Measurements from ENCODE around the gene MAGEA4. TPM values are rescaled to one million over a fixed set of nuclear protein-coding genes. Genes with fewer than 3 reads are reported as not detected.

MAGEA4 gene
- total and polyA plus RNA-seq, 12 donors, result not detected

DNA sequence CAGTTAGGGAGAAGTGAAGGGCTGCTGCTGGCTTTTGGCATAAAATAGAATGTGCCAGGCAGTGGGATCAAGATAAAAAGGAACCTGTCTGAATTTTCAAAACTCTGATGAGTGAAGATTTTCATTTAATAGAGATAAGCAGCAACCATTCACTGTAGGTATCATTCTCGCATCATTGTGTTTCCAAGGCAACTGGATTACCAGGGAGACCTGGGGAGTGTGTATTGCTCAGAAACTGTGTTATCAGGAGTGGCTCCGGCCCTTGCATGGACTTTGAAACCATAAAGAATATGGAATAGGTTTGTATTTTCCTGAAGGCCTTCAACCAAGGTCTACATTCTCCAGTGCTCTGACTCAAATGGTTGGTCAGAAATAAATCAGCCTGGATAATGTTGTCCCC lies 23.3 kb upstream of the MAGEA4 start:
- WGBS, 4 donors, result 48 to 64% (median 61%) methylated on average over 2 of the region's 2 CpGs
- Histone ChIP-seq H3K27me3 (no peaks in the 10 kb centered on the region), H3K9me3 (replicated peaks in 1 of 3) (no peaks in the 10 kb centered on the region), H3K27ac (no peak overlapping the region), H3K4me1 (replicated peaks in 1 of 2) (no peaks in the 10 kb centered on the region), H3K36me3 (replicated peaks in 1 of 2) (no peaks in the 10 kb centered on the region), H3K4me3 (no peak overlapping the region)
- intact Hi-C loops (cut with DNase I), result no loop called here
- no peak for TF ChIP-seq POLR2A (IDR thresholded peaks at IDR 0.05)
- TF ChIP-seq, protein P1, sequence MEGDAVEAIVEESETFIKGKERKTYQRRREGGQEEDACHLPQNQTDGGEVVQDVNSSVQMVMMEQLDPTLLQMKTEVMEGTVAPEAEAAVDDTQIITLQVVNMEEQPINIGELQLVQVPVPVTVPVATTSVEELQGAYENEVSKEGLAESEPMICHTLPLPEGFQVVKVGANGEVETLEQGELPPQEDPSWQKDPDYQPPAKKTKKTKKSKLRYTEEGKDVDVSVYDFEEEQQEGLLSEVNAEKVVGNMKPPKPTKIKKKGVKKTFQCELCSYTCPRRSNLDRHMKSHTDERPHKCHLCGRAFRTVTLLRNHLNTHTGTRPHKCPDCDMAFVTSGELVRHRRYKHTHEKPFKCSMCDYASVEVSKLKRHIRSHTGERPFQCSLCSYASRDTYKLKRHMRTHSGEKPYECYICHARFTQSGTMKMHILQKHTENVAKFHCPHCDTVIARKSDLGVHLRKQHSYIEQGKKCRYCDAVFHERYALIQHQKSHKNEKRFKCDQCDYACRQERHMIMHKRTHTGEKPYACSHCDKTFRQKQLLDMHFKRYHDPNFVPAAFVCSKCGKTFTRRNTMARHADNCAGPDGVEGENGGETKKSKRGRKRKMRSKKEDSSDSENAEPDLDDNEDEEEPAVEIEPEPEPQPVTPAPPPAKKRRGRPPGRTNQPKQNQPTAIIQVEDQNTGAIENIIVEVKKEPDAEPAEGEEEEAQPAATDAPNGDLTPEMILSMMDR (IDR thresholded peaks at IDR 0.05), result no peak
- DNase-seq, result no peak

DNA sequence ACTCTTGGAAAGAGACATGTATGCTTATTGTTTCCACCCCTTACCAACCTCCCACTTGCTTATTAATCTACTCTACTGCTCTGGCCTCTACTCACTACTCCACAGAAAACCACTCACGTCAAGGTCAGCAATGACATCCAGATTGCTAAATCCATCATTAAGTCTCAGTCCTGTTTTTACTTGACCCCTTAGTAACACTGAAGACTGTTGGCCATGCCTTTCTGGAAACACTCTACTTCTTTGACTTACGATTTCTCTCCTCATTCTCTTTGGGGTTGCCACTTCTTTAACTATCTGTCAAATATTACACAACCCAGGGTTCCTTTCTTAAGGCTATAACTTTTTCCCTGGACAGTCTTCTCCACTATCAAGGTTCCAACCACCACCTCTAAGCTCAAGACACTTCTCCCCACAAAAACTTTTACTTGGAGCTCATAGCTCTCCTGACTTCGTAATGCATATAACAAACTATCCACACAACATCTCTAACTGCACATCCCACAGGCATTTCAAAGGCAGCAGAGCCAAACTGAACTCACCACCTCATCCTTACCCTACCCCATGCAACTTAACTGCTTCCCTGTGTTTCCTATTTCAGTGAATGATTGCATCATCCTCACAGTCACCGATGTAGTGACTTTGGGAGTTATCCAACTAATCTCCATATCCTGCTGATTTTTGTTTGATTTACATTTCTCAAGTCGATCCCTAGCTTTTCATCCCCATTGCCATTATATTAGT lies 15.8 kb upstream of the MAGEA4 start:
- Histone ChIP-seq H3K9me3 (replicated peaks in 1 of 3) (no peaks in the 10 kb centered on the region), H3K36me3 (replicated peaks in 1 of 2) (no peaks in the 10 kb centered on the region), H3K4me3 (no peak overlapping the region), H3K4me1 (replicated peaks in 1 of 2) (no peaks in the 10 kb centered on the region), H3K27me3 (peaks cover 5% of the 10 kb centered on the region), H3K27ac (no peak overlapping the region)
- no peak for DNase-seq
- TF ChIP-seq, protein P1 (IDR thresholded peaks at IDR 0.05), result no peak
- TF ChIP-seq POLR2A (IDR thresholded peaks at IDR 0.05), result no peak
- WGBS, 4 donors, result 57 to 74% (median 67%) methylated on average over 5 of the region's 5 CpGs
- intact Hi-C loops (cut with DNase I), result no loop called here

DNA sequence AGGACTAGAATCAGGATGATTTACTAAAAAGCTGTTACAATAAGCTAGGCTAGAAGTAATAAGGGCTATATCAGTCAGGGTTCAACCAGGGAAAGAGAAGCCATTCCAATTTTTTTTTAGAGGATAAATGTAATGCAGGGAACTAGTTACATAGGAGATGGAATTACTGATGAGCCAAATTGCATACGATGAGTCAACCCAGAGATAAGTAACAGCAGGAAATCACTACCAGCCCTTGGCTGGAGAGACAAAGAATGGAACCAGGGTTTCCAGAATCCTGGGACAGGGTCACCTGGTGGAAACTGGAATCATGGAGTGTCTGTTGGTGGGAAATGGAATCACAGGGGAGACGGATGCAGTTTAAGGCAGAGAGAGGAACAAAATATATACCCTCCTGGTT lies 13.1 kb upstream of the MAGEA4 start:
- no peaks in the 10 kb centered on the region for H3K36me3 ChIP-seq (replicated peaks in 1 of 2)
- intact Hi-C loops (cut with DNase I), result no loop called here
- DNase-seq, result no peak
- H3K27me3 ChIP-seq, result peaks cover 5% of the 10 kb centered on the region
- H3K27ac ChIP-seq, result no peak overlapping the region
- no peaks in the 10 kb centered on the region for H3K9me3 ChIP-seq (replicated peaks in 1 of 3)
- TF ChIP-seq POLR2A (IDR thresholded peaks at IDR 0.05), result no peak
- TF ChIP-seq, protein P1 (IDR thresholded peaks at IDR 0.05), result no peak
- H3K4me3 ChIP-seq, result no peak overlapping the region
- H3K4me1 ChIP-seq (replicated peaks in 1 of 2), result peaks cover 0 to 4% of the 10 kb centered on the region in 2 donors
- 79 to 87% (median 81%) methylated on average over 2 of the region's 2 CpGs for WGBS, 4 donors

DNA sequence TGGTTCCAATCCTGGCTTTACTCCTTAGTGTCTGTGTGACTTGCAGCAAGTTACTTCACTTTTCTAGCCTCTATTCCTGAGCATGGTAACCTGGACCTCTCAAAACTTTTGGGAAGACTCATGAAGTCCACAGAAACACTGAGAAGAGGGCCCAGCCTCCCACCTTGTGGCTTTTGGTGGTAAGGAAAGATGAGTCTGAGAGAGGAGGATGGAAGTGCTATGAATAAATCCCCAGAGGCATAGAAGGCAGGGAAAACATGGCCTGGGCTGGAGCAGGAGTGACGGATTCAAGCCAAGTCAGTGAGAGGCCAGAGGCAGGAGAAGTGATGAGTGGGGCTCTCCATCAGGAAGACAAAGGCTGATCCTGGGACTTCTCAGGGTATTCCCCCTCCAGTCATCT lies 10.9 kb upstream of the MAGEA4 start:
- H3K27ac ChIP-seq, result no peak overlapping the region
- WGBS, 4 donors, result 55 to 90% (median 74%) methylated on average over 1 of the region's 1 CpG
- no peaks in the 10 kb centered on the region for H3K36me3 ChIP-seq (replicated peaks in 1 of 2)
- TF ChIP-seq POLR2A (IDR thresholded peaks at IDR 0.05), result no peak
- TF ChIP-seq, protein P1 (IDR thresholded peaks at IDR 0.05), result no peak
- no peak overlapping the region for H3K4me3 ChIP-seq
- no peaks in the 10 kb centered on the region for H3K9me3 ChIP-seq (replicated peaks in 1 of 3)
- H3K27me3 ChIP-seq, result peaks cover 5% of the 10 kb centered on the region
- H3K4me1 ChIP-seq (replicated peaks in 1 of 2), result peaks cover 0 to 4% of the 10 kb centered on the region in 2 donors
- intact Hi-C loops (cut with DNase I), result no loop called here
- no peak for DNase-seq

Data from adrenal gland (tissue), 12 donors.